ENCODE results near the gene IL17RB. TPM values are rescaled to one million over a fixed set of nuclear protein-coding genes. Genes with fewer than 3 reads are reported as not detected.

IL17RB gene
- total and polyA plus RNA-seq, 2 of the 8 experiments (the other 6 are each of a cell fraction or from before 2014, with no cell fraction given) = 7.0 to 24.6 TPM

DNA sequence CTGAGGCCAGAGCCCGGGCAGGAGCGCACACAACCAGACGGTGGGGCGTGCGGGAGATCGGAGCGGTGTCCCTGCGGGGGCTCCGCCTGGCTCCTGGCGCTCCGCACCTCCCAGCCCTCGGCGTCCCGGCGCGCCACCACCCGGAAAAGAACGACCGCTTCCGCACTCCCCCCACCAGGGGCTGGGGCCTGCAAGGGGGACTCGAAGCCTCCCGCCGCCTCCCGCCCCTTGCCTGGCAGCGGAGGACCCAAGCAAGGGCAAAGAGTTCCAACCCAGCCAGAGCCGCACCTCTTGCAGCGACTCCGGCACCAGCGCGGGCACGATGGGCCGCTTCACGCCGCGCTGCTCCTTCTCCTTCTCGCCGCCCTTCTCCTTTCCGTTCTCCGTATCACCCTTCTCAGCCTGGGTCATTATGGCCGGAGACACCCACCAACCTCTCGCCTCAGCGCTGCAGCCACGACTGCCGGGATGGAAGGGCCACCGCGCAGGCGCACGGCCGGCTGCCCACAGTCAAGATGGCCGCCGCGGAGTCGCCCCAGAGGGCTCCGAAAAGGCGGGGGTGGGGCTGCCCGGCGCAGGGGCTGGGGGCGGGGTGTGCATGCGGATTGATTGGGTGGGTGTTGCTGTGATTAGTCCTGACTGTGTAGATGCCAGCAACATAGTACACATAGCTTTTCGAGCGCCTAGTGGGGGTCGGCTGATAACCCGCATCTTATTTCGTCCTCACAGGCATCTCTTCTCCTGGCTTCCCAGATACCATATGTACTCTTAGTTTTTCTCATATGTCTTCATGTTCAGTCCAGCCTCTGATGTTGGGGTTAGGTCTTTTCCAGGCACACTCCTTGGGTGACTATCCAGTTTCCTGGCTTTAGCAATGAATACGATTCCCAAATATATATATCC, 35.6 kb downstream of the IL17RB start, which contains the start of gene ACTR8 (continued):
- peak; percentile 98 for TF ChIP-seq YY1 (IDR thresholded peaks at IDR 0.05; ENCODE audit: low read depth, low read length)
- no peak for TF ChIP-seq RXRA (IDR thresholded peaks at IDR 0.05; ENCODE audit: insufficient read depth, low read depth, low read length)
- TF ChIP-seq, protein P1, sequence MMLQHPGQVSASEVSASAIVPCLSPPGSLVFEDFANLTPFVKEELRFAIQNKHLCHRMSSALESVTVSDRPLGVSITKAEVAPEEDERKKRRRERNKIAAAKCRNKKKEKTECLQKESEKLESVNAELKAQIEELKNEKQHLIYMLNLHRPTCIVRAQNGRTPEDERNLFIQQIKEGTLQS (IDR thresholded peaks at IDR 0.05; ENCODE audit: insufficient read depth, low read depth, low read length) = no peak
- 0 out of 2 replicates have a peak, but pooled peaks have one; percentile 7 for TF ChIP-seq TEAD4 (IDR thresholded peaks at IDR 0.05; ENCODE audit: low read depth, low read length)
- TF ChIP-seq ASH2L (IDR thresholded peaks at IDR 0.05; ENCODE audit: low read length) = peak; percentile 66
- TF ChIP-seq, protein P2, sequence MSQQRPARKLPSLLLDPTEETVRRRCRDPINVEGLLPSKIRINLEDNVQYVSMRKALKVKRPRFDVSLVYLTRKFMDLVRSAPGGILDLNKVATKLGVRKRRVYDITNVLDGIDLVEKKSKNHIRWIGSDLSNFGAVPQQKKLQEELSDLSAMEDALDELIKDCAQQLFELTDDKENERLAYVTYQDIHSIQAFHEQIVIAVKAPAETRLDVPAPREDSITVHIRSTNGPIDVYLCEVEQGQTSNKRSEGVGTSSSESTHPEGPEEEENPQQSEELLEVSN (IDR thresholded peaks at IDR 0.05) = peak; percentile 27; the same call in 1 of the 2 replicates
- TF ChIP-seq KDM5A (IDR thresholded peaks at IDR 0.05; ENCODE audit: low read length) = no peak
- TF ChIP-seq NRF1 (IDR thresholded peaks at IDR 0.05; ENCODE audit: low read depth, low read length) = peak; percentile 81
- peak; percentile 40; the same call in 1 of the 2 replicates for TF ChIP-seq RBBP5 (IDR thresholded peaks at IDR 0.05; ENCODE audit: borderline replicate concordance, low read depth, low read length)
- TF ChIP-seq SP1 (IDR thresholded peaks at IDR 0.05; ENCODE audit: low read depth, low read length) = no peak
- peak; percentile 88 to 91 for TF ChIP-seq POLR2A (IDR thresholded peaks at IDR 0.05; ENCODE audit: control extremely low read depth in 1 of 2, low read depth in 2 of 2, low read length in 2 of 2)
- TF ChIP-seq SAP30 (IDR thresholded peaks at IDR 0.05; ENCODE audit: insufficient read depth, insufficient replicate concordance, low read length) = no peak
- TF ChIP-seq SIN3A (conservative IDR thresholded peaks at IDR 0.05 in 1 of 2, IDR thresholded peaks at IDR 0.05 in 1 of 2; ENCODE audit: low read depth in 1 of 2, low read length in 2 of 2) = peak in 1 of 2 experiments; percentile 68; a peak in 1 of 4 replicates
- no peak for TF ChIP-seq JUN (IDR thresholded peaks at IDR 0.05; ENCODE audit: low read depth, low read length)
